SU-DHL-6 (cell line): ENCODE results near the gene PDP2.
"Not testable (repeated sequence)": the region's sequence is repeated elsewhere in the genome, so short reads cannot be mapped to it uniquely, and the experiment has no call there.

ENCODE experiments used
- H2AFZ ChIP-seq: fragments of 200-600 bp; sonication (generic); 2 replicates; pipeline ENCODE4 v1.6.1; 2014; ENCODE audit warnings: low read depth, mild to moderate bottlenecking, moderate library complexity, mixed read lengths, antibody characterized with exemption, low read length; ENCODE audit not compliant: severe bottlenecking
- H3F3A ChIP-seq: fragments of 200-600 bp; shearing (Covaris generic); 2 replicates; pipeline ENCODE4 v1.6.0; 2016; ENCODE audit warnings: antibody characterized with exemption, mild to moderate bottlenecking; ENCODE audit not compliant: insufficient read depth
- H3K27ac ChIP-seq: fragments of 200-600 bp; sonication (generic); 2 replicates; pipeline ENCODE4 v1.5.1; 2016; ENCODE audit warnings: low read depth, mild to moderate bottlenecking, low read length, moderate library complexity, mixed read lengths
- H3K27me3 ChIP-seq: fragments of 200-600 bp; sonication (generic), shearing (Covaris generic); 2 replicates; pipeline ENCODE4 v1.6.0; 2014; ENCODE audit warnings: mild to moderate bottlenecking, low read length
- H3K36me3 ChIP-seq: fragments of 200-600 bp; sonication (generic); 2 replicates; pipeline ENCODE4 v1.6.1; 2014; ENCODE audit warnings: mild to moderate bottlenecking, low read length, mixed read lengths
- H3K4me2 ChIP-seq: fragments of 300-600, 200-600 bp; shearing (Covaris generic), sonication (generic); 2 replicates; pipeline ENCODE4 v1.6.0; 2014; ENCODE audit warnings: low read length, low read depth, mild to moderate bottlenecking; ENCODE audit not compliant: poor library complexity, severe bottlenecking
- H3K4me3 ChIP-seq: fragments of 200-600 bp; sonication (generic); 2 replicates; pipeline ENCODE4 v1.5.1; 2014; ENCODE audit warnings: antibody characterized with exemption, low read length, mild to moderate bottlenecking, mixed read lengths; ENCODE audit not compliant: insufficient read depth, poor library complexity, severe bottlenecking
- H3K79me2 ChIP-seq: fragments of 200-600 bp; sonication (generic); 2 replicates; pipeline ENCODE4 v1.6.1; 2014; ENCODE audit warnings: mild to moderate bottlenecking, low read length, moderate library complexity; ENCODE audit not compliant: insufficient read depth
- H3K9ac ChIP-seq: fragments of 200-600 bp; sonication (generic); 2 replicates; pipeline ENCODE4 v1.7.0; 2014; ENCODE audit warnings: mild to moderate bottlenecking, low read length
- H3K9me2 ChIP-seq: fragments of 200-600 bp; sonication (generic); replicated peaks from 2 replicates; pipeline ENCODE4 v1.6.1; 2014; ENCODE audit warnings: low read length; ENCODE audit not compliant: insufficient read depth
- H3K9me3 ChIP-seq: fragments of 200-600 bp; sonication (generic); 2 replicates; pipeline ENCODE4 v1.6.1; 2014; ENCODE audit warnings: low read length, mixed read lengths; ENCODE audit not compliant: insufficient read depth
- H4K20me1 ChIP-seq: fragments of 200-600 bp; sonication (generic); 2 replicates; pipeline ENCODE4 v1.6.1; 2014; ENCODE audit warnings: low read depth, mild to moderate bottlenecking, antibody characterized with exemption, low read length, moderate library complexity, mixed read lengths
- EZH2phosphoT487 ChIP-seq: fragments of 200-600 bp; sonication (generic), shearing (Covaris generic); conservative IDR thresholded peaks from 2 replicates; pipeline ENCODE4 v1.6.1; 2018; ENCODE audit warnings: mild to moderate bottlenecking, antibody characterized with exemption, low read length, moderate library complexity, mixed read lengths
- TF ChIP-seq, protein P1 (sequence below): fragments of 200-600 bp; sonication (generic); IDR thresholded peaks from one replicate; pipeline ENCODE4 v1.5.1; 2017; ENCODE audit warnings: antibody characterized with exemption, mild to moderate bottlenecking, low read length, moderate library complexity; ENCODE audit not compliant: insufficient read depth, poor library complexity, severe bottlenecking

PDP2 gene

DNA sequence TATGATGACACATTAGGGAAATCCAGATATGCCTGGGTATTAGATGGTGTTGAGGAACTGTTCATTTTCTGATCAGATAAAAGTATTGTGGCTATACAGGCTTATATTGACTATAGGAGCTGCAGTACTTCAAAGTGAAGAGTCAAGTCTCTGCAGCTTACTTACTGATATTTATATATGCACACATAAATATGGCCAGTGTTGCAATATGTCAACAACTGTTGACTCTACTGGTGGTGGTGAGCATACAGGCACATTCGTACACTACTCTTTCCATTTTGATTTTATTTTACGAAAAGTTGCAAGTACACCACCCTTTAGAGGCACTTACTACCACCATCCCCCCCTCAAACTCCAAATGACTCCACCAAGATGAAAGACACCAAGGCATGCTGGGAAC is 51.4 kb downstream of the PDP2 start:
- H3K4me3 ChIP-seq, result no peak overlapping the region
- no peaks in the 10 kb centered on the region for H3K9me3 ChIP-seq
- no peak overlapping the region for H2AFZ ChIP-seq
- no peaks in the 10 kb centered on the region for H3K9me2 ChIP-seq
- H3K4me2 ChIP-seq, result no peak overlapping the region
- 0 out of 2 replicates have a peak, but pooled peaks cover 3% of the 10 kb centered on the region for H3F3A ChIP-seq
- no peaks in the 10 kb centered on the region for H4K20me1 ChIP-seq
- H3K27ac ChIP-seq, result no peak overlapping the region
- no peaks in the 10 kb centered on the region for H3K36me3 ChIP-seq
- no peak for TF ChIP-seq EZH2phosphoT487
- TF ChIP-seq, protein P1, sequence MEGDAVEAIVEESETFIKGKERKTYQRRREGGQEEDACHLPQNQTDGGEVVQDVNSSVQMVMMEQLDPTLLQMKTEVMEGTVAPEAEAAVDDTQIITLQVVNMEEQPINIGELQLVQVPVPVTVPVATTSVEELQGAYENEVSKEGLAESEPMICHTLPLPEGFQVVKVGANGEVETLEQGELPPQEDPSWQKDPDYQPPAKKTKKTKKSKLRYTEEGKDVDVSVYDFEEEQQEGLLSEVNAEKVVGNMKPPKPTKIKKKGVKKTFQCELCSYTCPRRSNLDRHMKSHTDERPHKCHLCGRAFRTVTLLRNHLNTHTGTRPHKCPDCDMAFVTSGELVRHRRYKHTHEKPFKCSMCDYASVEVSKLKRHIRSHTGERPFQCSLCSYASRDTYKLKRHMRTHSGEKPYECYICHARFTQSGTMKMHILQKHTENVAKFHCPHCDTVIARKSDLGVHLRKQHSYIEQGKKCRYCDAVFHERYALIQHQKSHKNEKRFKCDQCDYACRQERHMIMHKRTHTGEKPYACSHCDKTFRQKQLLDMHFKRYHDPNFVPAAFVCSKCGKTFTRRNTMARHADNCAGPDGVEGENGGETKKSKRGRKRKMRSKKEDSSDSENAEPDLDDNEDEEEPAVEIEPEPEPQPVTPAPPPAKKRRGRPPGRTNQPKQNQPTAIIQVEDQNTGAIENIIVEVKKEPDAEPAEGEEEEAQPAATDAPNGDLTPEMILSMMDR, result no peak
- H3K79me2 ChIP-seq, result peaks cover 12% of the 10 kb centered on the region
- H3K27me3 ChIP-seq, result no peaks in the 10 kb centered on the region
- no peak overlapping the region for H3K9ac ChIP-seq

- Histone ChIP-seq H3K27ac (no peak overlapping the region), H3F3A (0 out of 2 replicates have a peak, but pooled peaks cover 3% of the 10 kb centered on the region), H3K9me3 (no peaks in the 10 kb centered on the region), H2AFZ (no peak overlapping the region), H4K20me1 (no peaks in the 10 kb centered on the region), H3K36me3 (no peaks in the 10 kb centered on the region), H3K9ac (no peak overlapping the region), H3K27me3 (no peaks in the 10 kb centered on the region), H3K9me2 (no peaks in the 10 kb centered on the region), H3K4me3 (no peak overlapping the region), H3K4me2 (no peak overlapping the region), H3K79me2 (peaks cover 12% of the 10 kb centered on the region)
- TF ChIP-seq, protein P1, result no peak
- TF ChIP-seq EZH2phosphoT487, result no peak
Measured at GRCh38 chr16:66932076-66932475, 51.8 kb downstream of the PDP2 start.

- peaks cover 12% of the 10 kb centered on the region for H3K79me2 ChIP-seq
Measured at GRCh38 chr16:66933776-66934137, 53.4 kb downstream of the PDP2 start.

DNA sequence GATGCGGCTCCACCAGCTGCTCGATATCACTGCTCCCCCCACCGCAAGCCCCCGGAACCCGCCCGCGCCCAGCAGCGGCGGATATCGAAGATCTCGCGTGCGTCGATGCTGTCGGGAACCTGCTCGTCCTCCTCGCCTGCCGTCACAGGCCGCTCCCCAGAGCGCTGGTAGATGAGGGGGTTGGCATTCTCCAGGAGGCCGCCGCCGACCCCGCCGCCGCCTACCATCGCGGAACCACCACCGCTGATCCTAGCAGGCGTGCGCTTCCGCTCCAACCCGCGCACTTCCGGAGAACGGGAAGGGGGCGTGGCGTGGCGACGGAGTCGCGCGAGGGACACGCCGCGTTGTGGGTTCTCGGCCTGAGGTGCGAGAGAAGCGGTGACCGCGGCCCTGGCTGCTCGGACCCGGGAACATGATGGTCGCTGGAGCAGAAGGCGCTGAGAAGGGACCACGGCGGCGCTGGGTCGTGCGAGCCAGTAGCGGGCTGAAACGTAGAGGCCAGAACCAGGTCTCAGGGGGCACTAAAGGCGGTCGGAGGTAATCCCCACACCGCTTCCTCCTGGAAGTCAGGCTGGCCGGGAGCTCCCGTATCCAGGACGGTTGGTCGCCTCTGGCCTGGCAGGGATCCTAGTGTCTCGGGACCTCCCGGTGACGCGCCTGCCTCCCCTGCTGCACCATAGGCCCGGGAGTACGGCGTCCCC is 54.0 kb downstream of the PDP2 start, which contains the start of gene CIAO2B:
CIAO2B (minus strand) TSS at position 265 of the 701 bp plus-strand sequence; CDS start at position 227, 38 bp downstream.
- Histone ChIP-seq H3K4me3 (peak within 1 kb of the TSS; percentile 79), H3K27me3 (no peaks in the 10 kb centered on the region), H3K27ac (peak within 1 kb of the TSS; percentile 27), H3K9ac (peak within 1 kb of the TSS; percentile 83), H2AFZ (peak within 1 kb of the TSS; percentile 76), H3K36me3 (no peaks in the 10 kb centered on the region), H3K79me2 (peaks cover 12% of the 10 kb centered on the region), H4K20me1 (no peaks in the 10 kb centered on the region), H3K9me2 (no peaks in the 10 kb centered on the region), H3K9me3 (no peaks in the 10 kb centered on the region), H3F3A (0 out of 2 replicates have a peak, but pooled peaks cover 3% of the 10 kb centered on the region), H3K4me2 (peak within 1 kb of the TSS; percentile 64)
- TF ChIP-seq, protein P1, result no peak
- TF ChIP-seq EZH2phosphoT487, result no peak

More at GRCh38 chr16:66933776-66934137, 53.4 kb downstream of the PDP2 start:
- Histone ChIP-seq H3K4me2 (peak overlapping the region; percentile 64), H3K27ac (peak overlapping the region; percentile 27), H3F3A (0 out of 2 replicates have a peak, but pooled peaks cover 3% of the 10 kb centered on the region), H4K20me1 (no peaks in the 10 kb centered on the region), H3K27me3 (no peaks in the 10 kb centered on the region), H3K4me3 (peak overlapping the region; percentile 79), H3K36me3 (no peaks in the 10 kb centered on the region), H3K9me2 (no peaks in the 10 kb centered on the region), H3K9me3 (no peaks in the 10 kb centered on the region), H2AFZ (peak overlapping the region; percentile 76), H3K9ac (peak overlapping the region; percentile 83)
- no peak for TF ChIP-seq EZH2phosphoT487

DNA sequence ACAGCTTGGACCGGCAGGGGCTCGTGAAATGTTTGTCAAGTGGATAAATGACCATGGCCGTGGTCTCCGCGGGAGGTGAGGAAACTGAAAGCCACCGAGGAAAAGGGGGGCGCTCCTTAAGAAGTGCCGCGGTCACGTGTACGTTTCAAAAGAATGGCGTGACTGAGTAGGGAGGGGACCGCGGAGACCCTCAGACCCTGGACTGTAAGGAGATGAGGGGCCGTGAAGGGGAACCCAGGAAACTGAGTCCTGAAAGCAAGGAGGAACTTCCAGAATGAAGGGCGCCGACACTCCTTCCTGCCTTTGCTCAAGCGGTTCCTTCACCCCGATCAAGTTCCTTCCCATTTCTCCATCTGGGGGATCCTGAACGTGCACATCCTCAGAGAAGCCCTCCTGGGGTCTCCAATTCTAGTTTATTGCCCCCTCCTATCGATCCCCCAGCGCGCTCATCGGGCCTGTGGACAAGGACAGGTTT is 54.6 kb downstream of the PDP2 start:
- not testable (repeated sequence) for H3K9me3 ChIP-seq
- peak overlapping the region; percentile 27; the same call in 1 of the 2 replicates for H3K27ac ChIP-seq

More for the DNA sequence above, 54.6 kb downstream of the PDP2 start:
- not testable (repeated sequence) for H3K27me3 ChIP-seq, H3F3A ChIP-seq, H3K36me3 ChIP-seq, H3K9me2 ChIP-seq, H4K20me1 ChIP-seq
- Histone ChIP-seq H3K4me2 (peak overlapping the region; percentile 64), H3K9ac (peak overlapping the region; percentile 83), H3K4me3 (peak overlapping the region; percentile 79), H2AFZ (peak overlapping the region; percentile 76), H3K79me2 (peaks cover 12% of the 10 kb centered on the region)
